Upper lobe of left lung (tissue), 6 donors: ENCODE measurements around the gene ATXN1. TPM values are rescaled to one million over a fixed set of nuclear protein-coding genes. Genes with fewer than 3 reads are reported as not detected.

Experiments
- ATAC-seq, 2 donors: fragments of 200-7000 bp; cut with Tn5 transposase; one replicate each; pipeline ENCODE4 v1.9.1; 2022; ENCODE audit warnings: mild to moderate bottlenecking in 2 of 2, moderate library complexity in 2 of 2; ENCODE audit not compliant: low FRiP score in 2 of 2
- DNase-seq, 2 donors: peaks; one replicate each; pipeline ENCODE4 v3.0.0-alpha.2; 2019 to 2020
- H3K27ac ChIP-seq, 4 donors: fragments of 200-600 bp; sonication (generic); one replicate each; pipeline ENCODE4 v1.5.1; 2016 to 2019
- H3K27me3 ChIP-seq, 4 donors: fragments of 200-600 bp; sonication (generic); one replicate each; pipeline ENCODE4 v1.5.1; 2017 to 2019
- H3K36me3 ChIP-seq, 4 donors: fragments of 200-600 bp; sonication (generic); one replicate each; pipeline ENCODE4 v1.5.1; 2016 to 2019
- H3K4me1 ChIP-seq, 4 donors: fragments of 200-600 bp; sonication (generic); one replicate each; pipeline ENCODE4 v1.5.1; 2018 to 2019
- H3K4me3 ChIP-seq, 4 donors: fragments of 200-600 bp; sonication (generic); one replicate each; pipeline ENCODE4 v1.5.1; 2017 to 2019; ENCODE audit warnings: mild to moderate bottlenecking in 2 of 4, moderate library complexity in 1 of 4
- H3K9me3 ChIP-seq, 4 donors: fragments of 200-600 bp; sonication (generic); one replicate each; pipeline ENCODE4 v1.5.1; 2018 to 2019
- CTCF ChIP-seq, 6 experiments: fragments of 450-650 bp in 4 of 6; fragments of 200-600 bp in 2 of 6; sonication (generic) in 2 of 6; IDR thresholded peaks; one replicate each; pipeline ENCODE4 v1.5.1; 2016 to 2019; ENCODE audit warnings: antibody characterized with exemption in 6 of 6
- EP300 ChIP-seq, 4 donors: sonication (generic); formaldehyde crosslinking; IDR thresholded peaks; one replicate each; pipeline ENCODE4 v1.5.1; 2017; ENCODE audit warnings: antibody characterized with exemption in 4 of 4, control low read depth in 2 of 4
- POLR2A ChIP-seq, 4 donors: fragments of 450-650 bp; IDR thresholded peaks; one replicate each; pipeline ENCODE4 v1.5.1; 2016 to 2017; ENCODE audit warnings: antibody characterized with exemption in 4 of 4, mild to moderate bottlenecking in 2 of 4
- POLR2AphosphoS5 ChIP-seq, 2 donors: sonication (generic); formaldehyde crosslinking; IDR thresholded peaks; one replicate each; pipeline ENCODE4 v1.5.1; 2017; ENCODE audit warnings: antibody characterized with exemption in 2 of 2
- WGBS, 2 donors: methylation state at CpG; one replicate each; pipeline ENCODE4 v1.1.5; 2017 to 2018; 5-methylcytosine and 5-hydroxymethylcytosine counted together
- total RNA-seq, 6 donors: library from RNA; depleted of rRNA in 4 of 6; stranded (reverse); fragments of >200 nt in 4 of 6; gene quantifications; one replicate each; pipeline versions ENCODE4 v1.1.0 to v1.2.1, GENCODE V29; 2016 to 2021
- donor health status: DM: no; HTN: no; CAD: no; lungs with moderate emphysema.
- donor health status: DM: no; HTN: yes; CAD: no; lungs with severe emphysema.

The ATXN1 gene
- total RNA-seq, 6 donors from 2014 or later, result 44.2 to 106 (median 71.7) TPM

GRCh38 chr6:16782278-16782677 is 21.0 kb upstream of the ATXN1 start:
- TF ChIP-seq POLR2AphosphoS5 (IDR thresholded peaks at IDR 0.05) (no peak), POLR2A (IDR thresholded peaks at IDR 0.05) (no peak), EP300 (IDR thresholded peaks at IDR 0.05) (no peak), CTCF (IDR thresholded peaks at IDR 0.05) (no peak)
- Histone ChIP-seq H3K9me3 (no peaks in the 10 kb centered on the region), H3K4me3 (no peak overlapping the region), H3K36me3 (no peaks in the 10 kb centered on the region), H3K4me1 (no peaks in the 10 kb centered on the region), H3K27ac (no peak overlapping the region), H3K27me3 (no peaks in the 10 kb centered on the region)
- ATAC-seq (no peak), DNase-seq (no peak)
- WGBS, 2 donors, result 87 to 93% methylated on average over 4 of the region's 4 CpGs

- DNase-seq (no peak), ATAC-seq (peak in 1 of 2 donors; percentile 11)
- Histone ChIP-seq H3K27ac (no peak overlapping the region), H3K9me3 (no peaks in the 10 kb centered on the region), H3K27me3 (no peaks in the 10 kb centered on the region), H3K4me1 (no peaks in the 10 kb centered on the region), H3K4me3 (no peak overlapping the region), H3K36me3 (no peaks in the 10 kb centered on the region)
- TF ChIP-seq POLR2A (IDR thresholded peaks at IDR 0.05) (no peak), EP300 (IDR thresholded peaks at IDR 0.05) (no peak), POLR2AphosphoS5 (IDR thresholded peaks at IDR 0.05) (no peak)
- WGBS, 2 donors, result 80 to 96% methylated on average over 6 to 7 of the region's 8 CpGs
Measured at GRCh38 chr6:16781348-16782169, 20.3 kb upstream of the ATXN1 start.

GRCh38 chr6:16778521-16778920 is 17.3 kb upstream of the ATXN1 start:
- no peak for TF ChIP-seq CTCF (IDR thresholded peaks at IDR 0.05)
- no peak for TF ChIP-seq EP300 (IDR thresholded peaks at IDR 0.05)
- no peak for TF ChIP-seq POLR2AphosphoS5 (IDR thresholded peaks at IDR 0.05)
- no peak for TF ChIP-seq POLR2A (IDR thresholded peaks at IDR 0.05)
- H3K27ac ChIP-seq, result no peak overlapping the region
- no peaks in the 10 kb centered on the region for H3K9me3 ChIP-seq
- no peaks in the 10 kb centered on the region for H3K36me3 ChIP-seq
- no peak for ATAC-seq
- H3K4me1 ChIP-seq, result no peaks in the 10 kb centered on the region
- H3K4me3 ChIP-seq, result no peak overlapping the region
- 95 to 97% methylated on average over 5 of the region's 5 CpGs for WGBS, 2 donors
- H3K27me3 ChIP-seq, result no peaks in the 10 kb centered on the region
- DNase-seq, result no peak

GRCh38 chr6:16777794-16778193 is 16.5 kb upstream of the ATXN1 start:
- 95 to 96% methylated on average over 5 of the region's 5 CpGs for WGBS, 2 donors
- no peak for ATAC-seq

GRCh38 chr6:16776394-16777017 is 15.2 kb upstream of the ATXN1 start:
- TF ChIP-seq CTCF (IDR thresholded peaks at IDR 0.05), result peak in 1 of 6 experiments; percentile 15
- no peak for TF ChIP-seq POLR2AphosphoS5 (IDR thresholded peaks at IDR 0.05)
- no peak overlapping the region for H3K4me3 ChIP-seq
- H3K36me3 ChIP-seq, result no peaks in the 10 kb centered on the region
- no peaks in the 10 kb centered on the region for H3K9me3 ChIP-seq
- no peak overlapping the region for H3K27ac ChIP-seq
- H3K4me1 ChIP-seq, result no peaks in the 10 kb centered on the region
- H3K27me3 ChIP-seq, result no peaks in the 10 kb centered on the region
- no peak for ATAC-seq
- DNase-seq, result no peak
- WGBS, 2 donors, result 71 to 82% methylated on average over 4 of the region's 4 CpGs

More at GRCh38 chr6:16777794-16778193, 16.5 kb upstream of the ATXN1 start:
- H3K27me3 ChIP-seq, result no peaks in the 10 kb centered on the region
- TF ChIP-seq EP300 (IDR thresholded peaks at IDR 0.05), result no peak
- TF ChIP-seq POLR2AphosphoS5 (IDR thresholded peaks at IDR 0.05), result no peak
- no peaks in the 10 kb centered on the region for H3K9me3 ChIP-seq
- no peak overlapping the region for H3K4me3 ChIP-seq
- no peak for DNase-seq
- no peaks in the 10 kb centered on the region for H3K36me3 ChIP-seq
- no peaks in the 10 kb centered on the region for H3K4me1 ChIP-seq
- H3K27ac ChIP-seq, result no peak overlapping the region
